Stomach smooth muscle (tissue), 2 donors: Measurements from ENCODE around the gene RABGAP1L.
"Not testable (repeated sequence)": the region's sequence is repeated elsewhere in the genome, so short reads cannot be mapped to it uniquely, and the experiment has no call there.

Experiments used
- H3K27ac ChIP-seq: one replicate; pipeline ENCODE4 v1.7.0; 2013; ENCODE audit warnings: mild to moderate bottlenecking, low read length, inconsistent platforms
- H3K27me3 ChIP-seq, 2 donors: one replicate each; pipeline ENCODE4 v1.7.0; 2013; ENCODE audit warnings: low read length in 2 of 2; ENCODE audit not compliant: insufficient read depth in 2 of 2, control insufficient read depth in 1 of 2
- H3K36me3 ChIP-seq, 2 donors: one replicate each; pipeline ENCODE4 v1.7.0; 2013; ENCODE audit warnings: low read length in 2 of 2; ENCODE audit not compliant: control insufficient read depth in 2 of 2, insufficient read depth in 2 of 2
- H3K4me1 ChIP-seq: one replicate; pipeline ENCODE4 v1.7.0; 2013; ENCODE audit warnings: low read length; ENCODE audit not compliant: control insufficient read depth, insufficient read depth
- H3K4me3 ChIP-seq, 2 donors: one replicate each; pipeline ENCODE4 v1.7.0; 2013; ENCODE audit warnings: low read length in 2 of 2
- H3K9ac ChIP-seq, 2 donors: one replicate each; pipeline ENCODE4 v1.7.0; 2013; ENCODE audit warnings: low read length in 2 of 2, mild to moderate bottlenecking in 1 of 2
- H3K9me3 ChIP-seq, 2 donors: one replicate each; pipeline ENCODE4 v1.7.0; 2013; ENCODE audit warnings: low read length in 2 of 2; ENCODE audit not compliant: control insufficient read depth in 2 of 2
- donor health status: healthy.
- donor health status: Pancreatic carcinoma.

Gene RABGAP1L

GRCh38 chr1:174326278-174326677, 167.0 kb downstream of the RABGAP1L start:
- Histone ChIP-seq H3K4me1 (no peaks in the 10 kb centered on the region), H3K4me3 (no peak overlapping the region), H3K9ac (no peak overlapping the region), H3K9me3 (peaks cover 0 to 3% of the 10 kb centered on the region in 2 donors), H3K27me3 (no peaks in the 10 kb centered on the region), H3K27ac (no peak overlapping the region), H3K36me3 (peaks cover 2 to 3% of the 10 kb centered on the region in 2 donors)

GRCh38 chr1:174333437-174333836, 174.1 kb downstream of the RABGAP1L start:
- no peaks in the 10 kb centered on the region for H3K9me3 ChIP-seq
- no peaks in the 10 kb centered on the region for H3K27me3 ChIP-seq
- H3K9ac ChIP-seq, result no peak overlapping the region
- no peak overlapping the region for H3K27ac ChIP-seq
- H3K4me3 ChIP-seq, result no peak overlapping the region
- H3K4me1 ChIP-seq, result no peaks in the 10 kb centered on the region
- no peaks in the 10 kb centered on the region for H3K36me3 ChIP-seq

GRCh38 chr1:174337000-174337681, 177.8 kb downstream of the RABGAP1L start:
- Histone ChIP-seq H3K27me3 (no peaks in the 10 kb centered on the region), H3K4me3 (no peak overlapping the region), H3K9me3 (no peaks in the 10 kb centered on the region), H3K9ac (no peak overlapping the region), H3K27ac (no peak overlapping the region), H3K36me3 (no peaks in the 10 kb centered on the region), H3K4me1 (no peaks in the 10 kb centered on the region)

GRCh38 chr1:174340404-174340803, 181.1 kb downstream of the RABGAP1L start:
- not testable (repeated sequence) for H3K9me3 ChIP-seq, H3K4me3 ChIP-seq, H3K4me1 ChIP-seq, H3K36me3 ChIP-seq, H3K9ac ChIP-seq, H3K27me3 ChIP-seq, H3K27ac ChIP-seq

- H3K9ac ChIP-seq, result no peak overlapping the region
- H3K27me3 ChIP-seq, result no peaks in the 10 kb centered on the region
- H3K4me3 ChIP-seq, result no peak overlapping the region
- H3K27ac ChIP-seq, result no peak overlapping the region
- H3K9me3 ChIP-seq, result no peaks in the 10 kb centered on the region
- H3K4me1 ChIP-seq, result no peaks in the 10 kb centered on the region
- no peaks in the 10 kb centered on the region for H3K36me3 ChIP-seq
These were observed 184.8 kb downstream of the RABGAP1L start for GRCh38 chr1:174344162-174344561.

DNA sequence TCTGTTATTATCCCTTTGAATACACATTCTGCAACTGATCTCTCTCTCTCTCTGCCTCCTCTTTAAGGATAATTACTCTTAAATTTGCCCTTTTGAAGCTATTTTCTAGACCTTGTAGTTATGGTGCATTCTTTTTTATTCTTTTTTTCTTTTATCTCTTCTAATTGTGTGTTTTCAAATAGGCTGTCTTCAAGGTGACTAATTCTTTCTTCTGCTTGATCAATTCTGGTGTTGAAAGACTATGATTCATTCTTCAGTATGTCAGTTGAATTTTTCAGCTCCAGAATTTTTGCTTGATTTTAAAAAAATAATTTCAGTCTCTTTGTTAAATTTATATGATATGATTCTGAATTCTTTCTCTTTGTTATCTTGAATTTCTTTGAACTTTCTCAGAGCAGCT, 192.8 kb downstream of the RABGAP1L start:
- no peaks in the 10 kb centered on the region for H3K36me3 ChIP-seq
- no peak overlapping the region for H3K27ac ChIP-seq
- H3K9me3 ChIP-seq, result no peaks in the 10 kb centered on the region
- no peak overlapping the region for H3K4me3 ChIP-seq
- no peaks in the 10 kb centered on the region for H3K27me3 ChIP-seq
- H3K4me1 ChIP-seq, result no peaks in the 10 kb centered on the region
- H3K9ac ChIP-seq, result no peak overlapping the region

DNA sequence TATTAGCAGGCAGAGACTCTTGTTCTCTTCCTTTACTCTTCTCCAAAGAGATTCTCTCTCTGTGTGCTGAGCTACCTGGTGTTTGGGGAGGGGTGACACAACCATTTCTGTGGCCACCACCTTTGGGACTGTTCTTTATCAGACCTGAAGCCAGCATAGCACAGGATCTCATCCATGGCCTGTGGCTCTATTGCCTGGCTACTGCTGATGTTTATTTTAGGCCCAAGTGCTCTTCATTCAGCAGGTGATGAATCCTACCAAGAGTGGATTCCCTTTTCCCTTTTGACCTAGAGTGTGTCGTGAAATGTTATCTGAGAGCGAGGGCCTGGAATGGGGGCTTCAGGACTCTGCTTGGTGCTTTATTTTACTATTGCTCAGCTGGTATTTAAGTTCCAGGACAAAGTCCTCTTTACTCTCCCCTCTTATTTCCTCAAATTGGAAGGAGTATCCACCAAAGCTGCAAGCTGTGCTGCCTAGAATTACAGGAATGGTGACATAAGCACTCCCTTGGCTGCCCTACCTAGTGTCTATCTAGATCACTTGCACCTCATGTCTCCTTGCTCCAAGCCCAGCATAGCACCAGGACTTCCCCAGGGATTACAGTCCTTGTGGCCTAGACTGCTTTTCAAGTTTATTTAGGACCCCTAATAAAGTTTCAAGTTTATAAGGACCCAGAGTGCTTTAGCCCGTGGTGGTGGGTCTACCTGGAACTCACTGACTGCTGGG, 193.7 kb downstream of the RABGAP1L start:
- Histone ChIP-seq H3K27me3 (no peaks in the 10 kb centered on the region), H3K9me3 (no peaks in the 10 kb centered on the region), H3K27ac (no peak overlapping the region), H3K9ac (no peak overlapping the region), H3K4me3 (no peak overlapping the region), H3K4me1 (no peaks in the 10 kb centered on the region), H3K36me3 (no peaks in the 10 kb centered on the region)

DNA sequence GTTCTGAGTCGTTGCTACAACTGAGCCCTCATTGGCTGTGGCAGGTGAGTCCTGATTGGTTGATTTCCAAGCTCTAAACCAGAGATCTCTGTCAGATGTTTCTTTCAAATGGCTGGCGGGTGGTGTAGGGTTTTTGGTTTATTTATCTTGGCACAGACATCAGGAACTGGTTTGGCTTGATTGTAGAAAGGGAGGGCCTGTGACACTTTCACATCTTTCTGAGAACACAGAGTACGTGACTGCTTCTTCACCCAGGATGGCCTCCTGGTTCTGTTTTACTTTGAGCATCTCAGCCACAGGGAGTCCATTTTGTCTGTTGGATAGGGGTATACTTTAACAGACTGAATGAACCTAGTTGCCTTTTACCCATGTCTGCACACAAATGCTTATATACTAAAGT, 199.0 kb downstream of the RABGAP1L start:
- Histone ChIP-seq H3K4me1 (no peaks in the 10 kb centered on the region), H3K27me3 (no peaks in the 10 kb centered on the region), H3K27ac (no peak overlapping the region), H3K4me3 (no peak overlapping the region), H3K36me3 (no peaks in the 10 kb centered on the region), H3K9me3 (no peaks in the 10 kb centered on the region), H3K9ac (no peak overlapping the region)

GRCh38 chr1:174358786-174359453, 199.6 kb downstream of the RABGAP1L start:
- H3K4me1 ChIP-seq, result no peaks in the 10 kb centered on the region
- no peak overlapping the region for H3K9ac ChIP-seq
- H3K27ac ChIP-seq, result no peak overlapping the region
- H3K4me3 ChIP-seq, result no peak overlapping the region
- H3K27me3 ChIP-seq, result no peaks in the 10 kb centered on the region
- no peaks in the 10 kb centered on the region for H3K9me3 ChIP-seq
- no peaks in the 10 kb centered on the region for H3K36me3 ChIP-seq

DNA sequence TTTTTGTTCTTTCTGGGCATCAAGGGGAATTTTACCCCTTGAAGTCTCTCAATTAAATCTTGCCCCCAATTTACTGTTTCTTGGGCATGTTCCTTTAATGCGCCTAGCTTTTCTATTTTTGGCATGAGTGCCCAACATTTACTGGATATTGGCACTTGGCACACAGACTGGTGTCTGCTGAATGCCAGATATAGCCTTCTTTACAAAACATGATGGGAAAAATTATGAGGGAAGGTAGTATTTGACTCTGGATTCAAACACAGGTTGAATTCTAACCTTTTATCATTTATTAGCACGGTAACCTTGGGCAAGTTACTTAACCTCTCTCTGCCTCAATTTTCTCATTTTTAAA, 200.1 kb downstream of the RABGAP1L start:
- H3K27me3 ChIP-seq, result no peaks in the 10 kb centered on the region
- H3K4me1 ChIP-seq, result no peaks in the 10 kb centered on the region
- no peaks in the 10 kb centered on the region for H3K9me3 ChIP-seq
- no peak overlapping the region for H3K27ac ChIP-seq
- H3K4me3 ChIP-seq, result no peak overlapping the region
- H3K9ac ChIP-seq, result no peak overlapping the region
- H3K36me3 ChIP-seq, result no peaks in the 10 kb centered on the region
